Lower lobe of right lung (tissue), 2 donors: ENCODE measurements around the gene RAB8A. TPM values are rescaled to one million over a fixed set of nuclear protein-coding genes. Genes with fewer than 3 reads are reported as not detected.

Source experiments
- ATAC-seq, 2 donors: fragments of 200-7000 bp; cut with Tn5 transposase; one replicate each; pipeline ENCODE4 v1.9.1; 2020 to 2022; ENCODE audit warnings: mild to moderate bottlenecking in 2 of 2, moderate library complexity in 2 of 2
- DNase-seq: peaks from one replicate; pipeline ENCODE4 v3.0.0-alpha.2; 2020
- H3K27ac ChIP-seq: fragments of 200-600 bp; one replicate; pipeline ENCODE4 v1.8.0; 2022
- H3K27me3 ChIP-seq: fragments of 200-600 bp; one replicate; pipeline ENCODE4 v1.8.0; 2022; ENCODE audit warnings: low read depth
- H3K36me3 ChIP-seq: fragments of 200-600 bp; one replicate; pipeline ENCODE4 v1.8.0; 2022; ENCODE audit warnings: mild to moderate bottlenecking
- H3K4me1 ChIP-seq: fragments of 200-600 bp; one replicate; pipeline ENCODE4 v1.8.0; 2022
- H3K4me3 ChIP-seq: fragments of 200-600 bp; one replicate; pipeline ENCODE4 v1.8.0; 2022; ENCODE audit warnings: mild to moderate bottlenecking
- H3K9me3 ChIP-seq: fragments of 200-600 bp; one replicate; pipeline ENCODE4 v1.8.0; 2022
- intact Hi-C: fragments of 100-400 bp; cut with DNase I; formaldehyde crosslinking; loops from one replicate; pipeline ENCODE4 v1.11.0; 2022
- total RNA-seq: library from RNA; stranded (reverse); fragmentation: NEBNext Ultra II Directional; extraction: Animal tissue kit (Norgen Biotek cat#: 25700); gene quantifications from one replicate; pipeline ENCODE4 v1.2.1, GENCODE V29; 2021
- TF ChIP-seq, protein P1 (sequence below): fragments of 200-600 bp; IDR thresholded peaks from one replicate; pipeline ENCODE4 v1.8.0; 2022; ENCODE audit warnings: antibody characterized with exemption, mild to moderate bottlenecking
- donor health status: DM: no; HTN: yes; CAD: no; lungs with severe emphysema.

Gene RAB8A
- total RNA-seq, 1 donor from 2014 or later, result 110 TPM

DNA sequence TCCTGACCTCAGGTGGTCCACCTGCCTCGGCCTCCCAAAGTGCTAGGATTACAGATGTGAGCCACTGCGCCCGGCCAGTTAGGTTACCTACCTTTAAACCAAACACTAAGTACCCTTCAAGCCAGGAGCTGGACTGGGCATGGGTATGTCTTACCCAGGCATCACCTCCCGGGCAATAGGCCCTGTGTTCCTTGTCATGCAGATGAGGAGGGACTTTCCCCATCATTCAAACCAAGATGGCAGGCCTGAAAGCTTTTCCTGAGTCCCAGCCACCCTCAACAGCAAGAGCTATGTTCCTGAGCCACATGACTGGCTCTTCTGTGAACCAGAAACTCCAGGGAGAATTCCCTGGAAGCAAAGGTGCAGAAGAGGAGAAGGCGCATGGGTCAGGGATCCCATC, 9.5 kb downstream of the RAB8A start:
- no peak for ATAC-seq
- H3K27me3 ChIP-seq, result no peaks in the 10 kb centered on the region
- H3K9me3 ChIP-seq, result no peaks in the 10 kb centered on the region
- TF ChIP-seq, protein P1, sequence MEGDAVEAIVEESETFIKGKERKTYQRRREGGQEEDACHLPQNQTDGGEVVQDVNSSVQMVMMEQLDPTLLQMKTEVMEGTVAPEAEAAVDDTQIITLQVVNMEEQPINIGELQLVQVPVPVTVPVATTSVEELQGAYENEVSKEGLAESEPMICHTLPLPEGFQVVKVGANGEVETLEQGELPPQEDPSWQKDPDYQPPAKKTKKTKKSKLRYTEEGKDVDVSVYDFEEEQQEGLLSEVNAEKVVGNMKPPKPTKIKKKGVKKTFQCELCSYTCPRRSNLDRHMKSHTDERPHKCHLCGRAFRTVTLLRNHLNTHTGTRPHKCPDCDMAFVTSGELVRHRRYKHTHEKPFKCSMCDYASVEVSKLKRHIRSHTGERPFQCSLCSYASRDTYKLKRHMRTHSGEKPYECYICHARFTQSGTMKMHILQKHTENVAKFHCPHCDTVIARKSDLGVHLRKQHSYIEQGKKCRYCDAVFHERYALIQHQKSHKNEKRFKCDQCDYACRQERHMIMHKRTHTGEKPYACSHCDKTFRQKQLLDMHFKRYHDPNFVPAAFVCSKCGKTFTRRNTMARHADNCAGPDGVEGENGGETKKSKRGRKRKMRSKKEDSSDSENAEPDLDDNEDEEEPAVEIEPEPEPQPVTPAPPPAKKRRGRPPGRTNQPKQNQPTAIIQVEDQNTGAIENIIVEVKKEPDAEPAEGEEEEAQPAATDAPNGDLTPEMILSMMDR, result no peak
- peaks cover 96% of the 10 kb centered on the region for H3K36me3 ChIP-seq
- no peak for DNase-seq
- no peak overlapping the region for H3K4me3 ChIP-seq
- H3K27ac ChIP-seq, result no peak overlapping the region
- H3K4me1 ChIP-seq, result peaks cover 34% of the 10 kb centered on the region
- intact Hi-C loops, result no loop called here

DNA sequence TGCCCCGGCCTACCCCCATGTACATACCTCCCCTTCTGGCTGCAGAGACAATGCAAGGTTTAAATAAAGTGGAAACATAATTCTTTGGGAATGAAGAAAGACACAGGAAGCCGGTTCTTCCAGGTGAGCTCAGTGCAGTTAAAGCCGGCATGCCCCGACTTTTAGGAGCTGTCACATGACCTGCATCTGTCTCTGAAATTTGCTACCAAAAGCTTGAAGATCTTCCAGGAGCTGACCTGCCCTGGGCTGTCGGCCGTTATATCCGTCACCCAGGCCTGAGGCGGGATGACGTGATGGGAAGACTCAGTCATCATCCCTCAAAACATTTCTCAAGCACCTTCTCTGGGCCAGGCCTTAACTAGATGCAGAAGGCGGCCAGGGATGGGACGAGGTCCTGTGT, 10.3 kb downstream of the RAB8A start:
- ATAC-seq (no peak), DNase-seq (no peak)
- intact Hi-C loops, result no loop called here
- no peaks in the 10 kb centered on the region for H3K9me3 ChIP-seq
- TF ChIP-seq, protein P1, result no peak
- H3K27me3 ChIP-seq, result no peaks in the 10 kb centered on the region
- no peak overlapping the region for H3K27ac ChIP-seq
- peaks cover 96% of the 10 kb centered on the region for H3K36me3 ChIP-seq
- no peak overlapping the region for H3K4me3 ChIP-seq
- peaks cover 27% of the 10 kb centered on the region for H3K4me1 ChIP-seq

DNA sequence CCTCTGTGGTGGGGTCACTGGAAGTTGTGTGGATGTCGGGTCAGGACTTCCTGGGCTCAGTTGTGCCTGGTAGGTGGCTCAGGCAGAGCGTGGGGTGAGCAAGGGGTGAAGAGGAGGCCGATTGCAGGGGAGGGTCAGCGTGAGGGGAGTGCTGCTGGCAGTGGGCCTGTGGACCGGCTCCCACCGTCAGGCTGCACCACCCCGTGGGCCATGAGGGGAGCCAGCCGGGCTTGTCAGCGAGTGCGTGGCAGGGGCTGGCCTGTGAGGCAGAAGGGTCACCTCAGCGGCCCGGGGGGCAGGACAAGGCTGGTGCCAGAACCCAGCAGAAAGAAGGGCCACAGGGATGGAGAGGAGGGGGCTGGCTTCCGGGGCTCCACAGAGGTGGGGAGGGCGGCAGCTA, 13.3 kb downstream of the RAB8A start:
- ATAC-seq, result no peak

DNA sequence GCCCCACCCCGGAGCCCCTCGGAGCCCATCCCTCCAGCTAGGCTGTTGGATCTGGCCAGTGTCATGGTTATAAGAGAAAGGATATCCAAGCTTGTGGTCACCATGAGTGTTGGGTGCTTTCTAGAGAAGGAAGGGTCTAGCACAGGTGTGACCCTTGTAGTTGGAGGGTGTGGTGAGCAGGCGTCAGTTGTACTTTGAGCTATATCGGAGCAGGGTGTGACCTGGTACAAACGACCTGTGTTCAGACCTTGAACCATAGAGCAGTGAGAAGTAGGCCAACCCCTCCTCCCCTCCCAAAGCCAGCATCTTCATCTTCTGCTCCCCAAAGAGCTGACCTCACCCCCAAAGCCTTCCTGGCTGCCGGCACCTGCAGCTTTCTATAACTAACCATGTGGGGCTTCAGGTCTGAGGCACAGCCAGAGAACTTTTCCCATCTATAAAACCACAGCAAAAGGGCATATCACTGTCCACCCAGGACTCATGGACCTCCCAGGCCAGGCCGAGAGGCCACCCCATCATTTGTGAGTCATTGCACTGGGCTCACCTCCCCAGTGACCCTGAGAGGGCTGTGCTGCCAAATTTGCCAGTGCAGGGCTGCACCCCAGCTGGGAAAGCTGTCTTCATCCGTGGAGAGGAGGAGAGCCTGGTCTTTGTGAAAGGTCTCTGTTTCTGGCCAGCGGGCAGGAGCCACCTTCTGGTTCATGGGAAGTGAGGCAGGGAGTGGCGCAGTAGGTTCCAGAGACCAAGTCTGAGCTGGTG, 14.2 kb downstream of the RAB8A start:
- Histone ChIP-seq H3K4me1 (no peaks in the 10 kb centered on the region), H3K27ac (no peak overlapping the region), H3K36me3 (peaks cover 99% of the 10 kb centered on the region), H3K4me3 (no peak overlapping the region), H3K27me3 (no peaks in the 10 kb centered on the region), H3K9me3 (no peaks in the 10 kb centered on the region)
- intact Hi-C loops, result no loop called here
- TF ChIP-seq, protein P1, result no peak
- ATAC-seq (no peak), DNase-seq (no peak)

More for the DNA sequence above, 13.3 kb downstream of the RAB8A start:
- Histone ChIP-seq H3K9me3 (no peaks in the 10 kb centered on the region), H3K36me3 (peaks cover 100% of the 10 kb centered on the region), H3K4me1 (peaks cover 1% of the 10 kb centered on the region), H3K4me3 (no peak overlapping the region), H3K27me3 (no peaks in the 10 kb centered on the region), H3K27ac (no peak overlapping the region)
- intact Hi-C loops, result no loop called here
- TF ChIP-seq, protein P1, result no peak
- DNase-seq, result no peak

DNA sequence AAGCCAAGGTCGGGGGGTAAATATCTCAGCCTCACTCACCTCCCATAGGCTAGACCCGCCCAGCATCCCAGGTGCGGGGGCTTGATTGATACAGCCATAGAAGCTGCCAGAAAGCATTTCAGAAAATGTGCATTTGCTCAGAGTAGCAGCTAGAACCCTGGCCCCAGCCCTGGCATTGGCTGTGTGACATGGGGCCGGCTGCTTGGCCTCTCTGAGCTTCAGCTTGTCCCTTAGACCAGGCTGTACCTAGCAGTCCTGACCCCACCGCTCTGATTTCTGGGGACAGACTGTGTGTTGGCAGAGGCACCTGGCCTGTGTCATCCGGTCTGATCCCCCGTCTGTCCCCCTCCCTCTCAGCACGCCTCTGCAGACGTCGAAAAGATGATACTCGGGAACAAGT, 15.4 kb downstream of the RAB8A start:
- DNase-seq, result no peak

More for the DNA sequence above, 15.4 kb downstream of the RAB8A start:
- no peak overlapping the region for H3K27ac ChIP-seq
- no peak overlapping the region for H3K4me3 ChIP-seq
- no peaks in the 10 kb centered on the region for H3K4me1 ChIP-seq
- no peaks in the 10 kb centered on the region for H3K27me3 ChIP-seq
- peaks cover 89% of the 10 kb centered on the region for H3K36me3 ChIP-seq
- TF ChIP-seq, protein P1, result no peak
- no peak for ATAC-seq
- no peaks in the 10 kb centered on the region for H3K9me3 ChIP-seq
- intact Hi-C loops, result no loop called here
